HFF-Myc (cell line): ENCODE measurements around the gene GSG1L.
"Not testable (repeated sequence)": the region's sequence is repeated elsewhere in the genome, so short reads cannot be mapped to it uniquely, and the experiment has no call there.

ENCODE experiments used
- DNase-seq: peaks from one replicate; pipeline ENCODE4 v3.0.0-alpha.2; 2011; ENCODE audit warnings: low read depth; ENCODE audit errors: extremely low read depth
- H3K4me3 ChIP-seq: replicated peaks from 2 replicates; pipeline ENCODE4 v1.5.1; 2011; ENCODE audit warnings: low read depth, mild to moderate bottlenecking, control low read depth, low read length
- TF ChIP-seq, protein P1 (sequence below): IDR thresholded peaks from 2 replicates; pipeline ENCODE4 v1.5.1; 2012; ENCODE audit warnings: mild to moderate bottlenecking, low read depth, low read length, control low read depth; ENCODE audit errors: missing control alignments

The GSG1L gene

GRCh38 chr16:27890006-27890405 lies 173.5 kb downstream of the GSG1L start:
- H3K4me3 ChIP-seq: no peak overlapping the region
- TF ChIP-seq, protein P1, sequence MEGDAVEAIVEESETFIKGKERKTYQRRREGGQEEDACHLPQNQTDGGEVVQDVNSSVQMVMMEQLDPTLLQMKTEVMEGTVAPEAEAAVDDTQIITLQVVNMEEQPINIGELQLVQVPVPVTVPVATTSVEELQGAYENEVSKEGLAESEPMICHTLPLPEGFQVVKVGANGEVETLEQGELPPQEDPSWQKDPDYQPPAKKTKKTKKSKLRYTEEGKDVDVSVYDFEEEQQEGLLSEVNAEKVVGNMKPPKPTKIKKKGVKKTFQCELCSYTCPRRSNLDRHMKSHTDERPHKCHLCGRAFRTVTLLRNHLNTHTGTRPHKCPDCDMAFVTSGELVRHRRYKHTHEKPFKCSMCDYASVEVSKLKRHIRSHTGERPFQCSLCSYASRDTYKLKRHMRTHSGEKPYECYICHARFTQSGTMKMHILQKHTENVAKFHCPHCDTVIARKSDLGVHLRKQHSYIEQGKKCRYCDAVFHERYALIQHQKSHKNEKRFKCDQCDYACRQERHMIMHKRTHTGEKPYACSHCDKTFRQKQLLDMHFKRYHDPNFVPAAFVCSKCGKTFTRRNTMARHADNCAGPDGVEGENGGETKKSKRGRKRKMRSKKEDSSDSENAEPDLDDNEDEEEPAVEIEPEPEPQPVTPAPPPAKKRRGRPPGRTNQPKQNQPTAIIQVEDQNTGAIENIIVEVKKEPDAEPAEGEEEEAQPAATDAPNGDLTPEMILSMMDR: no peak
- DNase-seq: no peak

DNA sequence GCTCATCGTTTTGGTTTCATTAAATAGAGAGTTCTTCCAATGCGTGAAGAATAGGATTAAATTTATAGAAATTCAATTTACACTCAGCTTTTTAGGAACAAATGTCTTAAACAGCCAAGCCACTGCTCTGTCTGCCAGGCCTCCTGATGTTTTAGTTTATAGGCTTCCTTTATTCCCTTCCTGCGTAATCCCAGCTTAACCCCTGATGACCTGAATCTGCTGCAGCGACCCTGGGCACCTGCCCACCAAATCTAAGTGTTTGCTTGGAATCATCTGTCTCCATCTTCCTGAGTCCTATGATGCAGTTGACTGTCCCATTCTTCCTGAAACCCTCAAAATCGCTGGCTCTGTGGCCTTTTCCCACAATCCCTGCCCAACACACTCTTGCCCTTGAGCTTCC lies 179.9 kb downstream of the GSG1L start:
- no peak for DNase-seq

GRCh38 chr16:27880287-27880686 lies 183.2 kb downstream of the GSG1L start:
- no peak for DNase-seq
- TF ChIP-seq, protein P1: no peak
- H3K4me3 ChIP-seq: no peak overlapping the region

More for the DNA sequence above, 179.9 kb downstream of the GSG1L start:
- H3K4me3 ChIP-seq: no peak overlapping the region
- TF ChIP-seq, protein P1: no peak

DNA sequence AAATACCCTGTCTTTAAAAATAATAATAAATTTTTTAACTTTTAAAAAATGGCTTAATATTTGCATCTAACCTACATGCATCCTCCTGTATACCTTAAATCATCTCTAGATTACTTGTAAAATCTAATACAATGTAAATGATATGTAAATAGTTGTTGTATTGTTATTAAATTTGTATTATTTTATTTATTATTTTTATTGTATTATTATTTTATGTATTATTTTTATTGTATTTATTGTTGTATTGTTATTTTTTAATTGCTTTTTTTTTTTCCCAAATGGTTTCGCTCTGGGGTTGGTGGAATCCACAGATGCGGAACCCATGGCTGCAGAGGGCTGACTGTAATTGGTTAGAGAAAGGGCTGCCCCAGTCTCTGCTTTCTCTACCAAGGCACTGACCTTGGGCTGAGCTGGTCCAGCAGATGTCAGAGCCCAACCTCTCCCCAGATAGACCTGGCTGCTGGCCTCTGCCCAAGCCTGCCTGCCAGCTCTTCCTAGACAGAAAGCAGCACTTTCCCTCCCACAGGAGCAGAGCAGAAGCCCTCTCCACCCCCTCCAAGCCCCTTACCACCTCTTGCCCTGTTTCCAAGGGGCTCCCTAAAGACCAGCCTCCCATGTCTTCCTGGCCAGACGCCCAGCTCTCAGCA lies 183.8 kb downstream of the GSG1L start:
- TF ChIP-seq, protein P1: no peak
- no peak overlapping the region for H3K4me3 ChIP-seq
- no peak for DNase-seq

- DNase-seq, H3K4me3 ChIP-seq: not testable (repeated sequence)
Measured at GRCh38 chr16:27872627-27873026, 190.9 kb downstream of the GSG1L start.

DNA sequence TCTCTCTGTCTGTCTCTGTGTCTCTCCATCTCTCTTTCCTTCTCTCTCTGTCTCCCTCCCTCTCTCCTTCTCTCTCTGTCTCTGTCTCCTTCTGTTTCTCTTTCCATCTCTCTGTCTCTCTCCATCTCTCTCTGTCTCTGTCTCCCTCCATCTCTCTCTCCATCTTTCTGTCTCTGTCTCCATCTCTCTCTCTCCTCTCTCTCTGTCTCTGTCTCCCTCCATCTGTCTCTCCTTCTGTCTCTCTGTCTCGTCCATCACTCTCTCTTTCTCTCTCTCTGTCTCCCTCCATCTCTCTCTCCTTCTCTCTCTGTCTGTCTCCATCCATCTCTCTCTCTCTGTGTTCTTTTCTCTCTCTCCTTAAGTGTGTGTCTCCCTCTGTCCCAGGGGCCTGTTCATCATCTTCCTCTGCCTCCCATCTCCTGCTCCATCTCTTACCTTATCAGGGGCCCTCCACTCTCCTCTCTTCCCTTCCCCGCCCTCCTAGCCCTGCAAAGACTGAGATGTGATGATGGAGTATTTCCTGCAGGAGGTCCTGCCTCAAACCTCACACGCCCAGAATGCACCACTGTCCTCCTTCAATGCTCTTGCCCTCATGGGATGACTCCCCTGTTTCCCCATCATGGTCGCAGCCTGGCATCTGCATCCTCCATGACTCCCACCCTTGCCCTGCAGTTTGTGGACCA lies 193.3 kb downstream of the GSG1L start:
- no peak overlapping the region for H3K4me3 ChIP-seq
- no peak for DNase-seq
- TF ChIP-seq, protein P1: no peak

- TF ChIP-seq, protein P1: no peak
- no peak for DNase-seq
- no peak overlapping the region for H3K4me3 ChIP-seq
Measured at GRCh38 chr16:27869411-27869810, 194.1 kb downstream of the GSG1L start.
